Measurements from ENCODE around the gene MON1A. TPM values are rescaled to one million over a fixed set of nuclear protein-coding genes. Genes with fewer than 3 reads are reported as not detected.
A peak's percentile ranks its signal among the peaks of the same experiment; 100 is the strongest.
"Not testable (repeated sequence)": the region's sequence is repeated elsewhere in the genome, so short reads cannot be mapped to it uniquely, and the experiment has no call there.

Gene MON1A, protein sequence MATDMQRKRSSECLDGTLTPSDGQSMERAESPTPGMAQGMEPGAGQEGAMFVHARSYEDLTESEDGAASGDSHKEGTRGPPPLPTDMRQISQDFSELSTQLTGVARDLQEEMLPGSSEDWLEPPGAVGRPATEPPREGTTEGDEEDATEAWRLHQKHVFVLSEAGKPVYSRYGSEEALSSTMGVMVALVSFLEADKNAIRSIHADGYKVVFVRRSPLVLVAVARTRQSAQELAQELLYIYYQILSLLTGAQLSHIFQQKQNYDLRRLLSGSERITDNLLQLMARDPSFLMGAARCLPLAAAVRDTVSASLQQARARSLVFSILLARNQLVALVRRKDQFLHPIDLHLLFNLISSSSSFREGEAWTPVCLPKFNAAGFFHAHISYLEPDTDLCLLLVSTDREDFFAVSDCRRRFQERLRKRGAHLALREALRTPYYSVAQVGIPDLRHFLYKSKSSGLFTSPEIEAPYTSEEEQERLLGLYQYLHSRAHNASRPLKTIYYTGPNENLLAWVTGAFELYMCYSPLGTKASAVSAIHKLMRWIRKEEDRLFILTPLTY
- 10 to 100 TPM; 11.7 to 12.2 TPM for total RNA-seq

DNA sequence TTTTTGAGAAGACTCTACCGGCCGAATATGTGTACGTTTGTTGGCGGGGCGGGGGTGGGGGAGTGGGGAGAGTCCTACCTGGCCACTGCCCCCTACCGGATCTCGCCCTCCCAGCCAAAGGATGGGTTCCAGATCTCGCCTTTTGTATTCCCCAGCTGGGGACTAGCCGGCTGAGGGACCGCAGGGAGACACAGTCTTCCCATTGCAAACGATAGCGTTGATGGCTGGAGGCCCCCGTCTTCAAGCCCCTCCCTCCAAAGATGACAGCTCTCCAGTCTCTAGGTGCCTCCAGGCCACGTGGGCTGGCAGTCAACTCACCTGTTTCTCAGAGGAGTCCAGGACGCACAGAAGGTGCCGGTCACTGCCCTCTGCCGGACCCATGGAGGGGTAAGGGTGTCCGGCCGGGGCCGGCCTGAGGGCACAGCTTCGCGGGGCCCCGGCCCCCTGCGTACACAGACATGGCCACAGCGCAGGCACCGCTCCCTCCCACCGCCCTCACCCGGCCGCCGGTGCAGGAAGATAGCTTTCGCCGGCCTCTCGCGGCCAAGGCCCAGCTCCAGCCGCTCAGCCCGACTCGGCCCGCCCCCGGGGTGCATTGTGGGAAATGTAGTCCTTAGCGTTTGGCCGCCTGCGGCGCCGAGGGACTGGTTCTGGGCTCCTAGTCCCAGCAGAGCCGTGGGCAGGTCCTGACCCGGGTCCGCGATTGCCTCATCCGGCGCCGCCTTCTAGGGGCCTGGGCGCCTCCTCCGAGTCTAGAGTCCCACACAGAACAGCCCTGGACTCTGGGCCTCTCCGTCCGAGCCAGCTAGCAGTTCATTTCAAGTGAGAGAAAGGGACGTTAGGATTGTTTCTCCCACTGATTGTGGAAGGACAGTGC, at the start of gene MON1A:
TSS of gene MON1A (minus strand) at position 521 of the 877 bp plus-strand sequence. CDS start 16,465 bp downstream, outside the sequence.
- H3K27me3 Mint-ChIP-seq = no peaks in the 10 kb centered on the region
- H3K27ac Mint-ChIP-seq = peak within 1 kb of the TSS; percentile 92
- H3K36me3 Mint-ChIP-seq = no peaks in the 10 kb centered on the region
- H3K9me3 Mint-ChIP-seq = no peaks in the 10 kb centered on the region
- H3K4me3 Mint-ChIP-seq = peak within 1 kb of the TSS; percentile 89
- H3K4me1 Mint-ChIP-seq = peaks cover 31% of the 10 kb centered on the region
- DNase-seq = peak; percentile 92

DNA sequence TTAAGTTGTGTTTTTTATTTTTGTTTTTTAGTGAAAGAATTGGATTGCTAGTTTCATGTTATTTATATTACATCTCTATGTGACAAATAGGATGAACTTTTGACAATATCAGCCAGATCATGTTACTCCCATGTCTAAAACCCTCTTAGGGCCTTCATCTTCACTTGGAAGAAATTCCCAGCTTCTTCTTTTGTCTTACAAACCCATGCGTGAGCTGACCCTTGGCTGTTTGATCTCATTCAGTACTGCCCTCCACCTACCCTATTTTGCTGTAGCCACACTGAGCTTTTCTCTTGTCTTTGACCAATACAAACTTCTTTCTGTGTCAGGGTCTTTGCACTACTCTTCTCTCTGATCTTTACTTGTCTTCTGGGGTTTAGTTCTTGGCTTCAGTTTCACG, 47.3 kb upstream of the MON1A start:
- Mint-ChIP-seq H3K36me3 (peaks cover 16% of the 10 kb centered on the region), H3K9me3 (no peaks in the 10 kb centered on the region), H3K4me1 (peaks cover 2% of the 10 kb centered on the region), H3K27ac (no peak overlapping the region), H3K4me3 (no peak overlapping the region), H3K27me3 (no peaks in the 10 kb centered on the region)
- DNase-seq = no peak

DNA sequence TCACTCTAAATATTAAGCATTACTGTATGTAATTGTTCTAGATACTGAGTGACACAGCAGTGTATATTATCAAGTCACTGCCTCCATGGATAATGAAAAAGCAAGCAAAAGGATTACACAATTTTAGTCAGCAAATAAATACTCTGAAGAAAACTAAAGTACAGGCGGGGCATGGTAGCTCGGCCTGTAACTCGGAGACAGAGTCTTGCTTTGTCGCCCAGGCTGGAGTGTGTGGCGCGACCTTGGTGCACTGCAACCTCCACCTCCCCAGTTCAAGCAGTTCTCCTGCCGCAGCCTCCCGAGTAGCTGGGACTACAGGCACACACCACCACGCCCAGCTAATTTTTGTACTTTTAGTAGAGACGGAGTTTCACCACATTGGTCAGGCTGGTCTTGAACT, 43.0 kb upstream of the MON1A start:
- Mint-ChIP-seq H3K27ac (no peak overlapping the region), H3K36me3 (peaks cover 12% of the 10 kb centered on the region), H3K4me3 (no peak overlapping the region), H3K27me3 (no peaks in the 10 kb centered on the region), H3K9me3 (no peaks in the 10 kb centered on the region), H3K4me1 (peaks cover 6% of the 10 kb centered on the region)
- no peak for DNase-seq

DNA sequence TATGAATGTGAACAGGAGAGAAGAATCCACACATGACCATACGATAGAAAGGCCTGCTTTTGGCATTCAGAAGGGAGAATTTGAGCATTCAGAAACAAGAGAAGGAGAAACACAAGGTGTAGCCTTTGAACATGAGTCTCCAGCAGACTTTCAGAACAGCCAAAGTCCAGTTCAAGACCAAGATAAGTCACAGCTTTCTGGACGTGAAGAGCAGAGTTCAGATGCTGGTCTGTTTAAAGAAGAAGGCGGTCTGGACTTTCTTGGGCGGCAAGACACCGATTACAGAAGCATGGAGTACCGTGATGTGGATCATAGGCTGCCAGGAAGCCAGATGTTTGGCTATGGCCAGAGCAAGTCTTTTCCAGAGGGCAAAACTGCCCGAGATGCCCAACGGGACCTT, 38.7 kb upstream of the MON1A start:
- H3K4me3 Mint-ChIP-seq = no peak overlapping the region
- peaks cover 11% of the 10 kb centered on the region for H3K36me3 Mint-ChIP-seq
- no peaks in the 10 kb centered on the region for H3K27me3 Mint-ChIP-seq
- H3K4me1 Mint-ChIP-seq = peaks cover 6% of the 10 kb centered on the region
- no peak for DNase-seq
- no peak overlapping the region for H3K27ac Mint-ChIP-seq
- no peaks in the 10 kb centered on the region for H3K9me3 Mint-ChIP-seq

DNA sequence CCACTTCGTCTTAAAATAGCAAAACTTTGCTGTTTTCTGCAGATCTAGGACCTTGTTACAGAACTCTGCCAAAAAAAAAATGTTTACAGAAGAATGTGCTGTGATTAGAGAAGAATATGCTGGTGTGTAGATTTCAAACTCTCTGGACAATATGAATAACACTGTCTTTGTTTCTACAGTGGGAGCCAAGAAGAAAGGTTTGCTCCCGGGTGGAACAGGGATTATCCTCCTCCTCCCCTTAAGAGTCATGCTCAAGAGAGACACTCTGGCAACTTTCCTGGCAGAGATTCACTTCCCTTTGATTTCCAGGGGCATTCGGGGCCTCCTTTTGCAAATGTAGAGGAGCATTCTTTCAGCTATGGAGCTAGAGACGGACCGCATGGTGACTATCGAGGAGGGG, 37.7 kb upstream of the MON1A start:
- H3K4me1 Mint-ChIP-seq = peaks cover 6% of the 10 kb centered on the region
- H3K27me3 Mint-ChIP-seq = no peaks in the 10 kb centered on the region
- no peak overlapping the region for H3K4me3 Mint-ChIP-seq
- no peaks in the 10 kb centered on the region for H3K9me3 Mint-ChIP-seq
- peaks cover 7% of the 10 kb centered on the region for H3K36me3 Mint-ChIP-seq
- H3K27ac Mint-ChIP-seq = no peak overlapping the region
- DNase-seq = no peak

DNA sequence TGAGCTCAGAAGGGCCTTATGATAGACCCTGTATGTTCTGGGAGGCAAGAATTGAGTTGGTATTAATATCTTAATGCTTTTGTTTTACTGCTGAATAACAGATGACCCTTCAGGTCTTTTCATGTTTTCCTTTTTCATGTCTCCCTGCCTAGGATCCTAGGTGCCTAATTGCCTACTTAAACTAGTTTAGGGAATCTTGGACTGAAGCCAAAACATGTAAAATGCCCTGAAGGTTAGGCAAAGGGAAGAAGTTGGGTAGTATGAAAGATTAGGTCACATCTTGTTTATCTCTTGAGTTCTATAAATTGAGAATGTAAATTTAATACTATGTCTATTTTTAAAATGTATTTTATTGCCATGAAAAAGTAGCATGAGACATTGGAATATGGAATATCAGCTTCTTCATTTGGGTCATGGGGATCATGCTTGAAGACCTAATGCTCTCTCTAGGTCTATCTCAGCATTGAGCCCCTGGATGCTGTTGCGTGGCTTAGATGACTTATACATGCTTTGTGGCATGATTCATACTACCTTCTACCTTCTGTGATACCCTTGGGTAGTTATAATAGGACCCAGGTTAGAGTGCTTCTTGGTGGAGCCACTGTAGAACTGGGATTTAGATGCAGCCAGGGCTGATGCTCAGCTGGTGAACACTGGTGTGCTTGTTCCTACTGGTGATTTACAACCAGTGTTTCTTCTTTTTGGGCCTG, 36.8 kb upstream of the MON1A start:
- Mint-ChIP-seq H3K4me3 (no peak overlapping the region), H3K9me3 (no peaks in the 10 kb centered on the region), H3K36me3 (peaks cover 7% of the 10 kb centered on the region), H3K27me3 (no peaks in the 10 kb centered on the region), H3K4me1 (peaks cover 6% of the 10 kb centered on the region), H3K27ac (no peak overlapping the region)
- DNase-seq = no peak

DNA sequence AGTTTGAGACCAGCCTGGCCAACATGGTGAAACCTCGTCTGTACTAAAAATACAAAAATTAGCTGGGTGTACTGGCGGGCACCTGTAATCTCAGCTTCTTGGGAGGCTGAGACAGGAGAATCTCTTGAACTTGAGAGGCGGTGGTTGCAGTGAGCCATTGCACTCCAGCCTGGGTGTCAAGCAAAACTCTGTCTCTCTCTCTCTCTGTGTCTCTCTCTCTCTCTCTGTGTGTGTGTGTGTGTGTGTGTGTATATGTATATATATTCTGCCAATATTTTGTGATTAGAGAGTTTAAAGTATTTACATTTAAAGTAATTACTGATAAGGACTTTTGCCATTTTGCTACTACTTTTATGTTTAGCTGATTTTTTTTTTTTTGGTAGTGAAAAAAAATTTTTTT, 26.0 kb upstream of the MON1A start:
- Mint-ChIP-seq H3K36me3 (peaks cover 6% of the 10 kb centered on the region), H3K9me3 (no peaks in the 10 kb centered on the region)

DNA sequence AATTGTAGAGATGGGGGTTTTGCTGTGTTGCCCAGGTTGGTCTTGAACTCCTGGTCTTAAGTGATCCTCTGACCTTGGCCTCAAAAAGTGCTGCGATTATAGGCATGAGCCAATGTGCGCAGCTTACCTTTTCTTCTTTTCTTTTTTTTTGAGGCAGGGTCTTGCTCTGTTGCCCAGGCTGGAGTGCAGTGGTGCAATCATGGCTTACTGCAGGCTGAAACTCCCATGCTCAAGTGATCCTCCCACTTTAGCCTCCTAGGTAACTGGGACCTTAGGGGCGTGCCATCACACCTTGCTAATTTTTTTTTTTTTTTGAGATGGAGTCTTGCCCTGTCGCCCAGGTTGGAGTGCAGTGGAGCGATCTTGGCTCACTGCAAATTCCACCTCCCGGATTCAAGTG, 23.3 kb upstream of the MON1A start:
- Mint-ChIP-seq H3K9me3 (no peaks in the 10 kb centered on the region), H3K27me3 (no peaks in the 10 kb centered on the region), H3K4me3 (no peak overlapping the region), H3K4me1 (peaks cover 22% of the 10 kb centered on the region), H3K27ac (no peak overlapping the region), H3K36me3 (peaks cover 4% of the 10 kb centered on the region)
- DNase-seq = no peak

More for the DNA sequence above, 26.0 kb upstream of the MON1A start:
- DNase-seq = no peak
- H3K27ac Mint-ChIP-seq = no peak overlapping the region
- no peak overlapping the region for H3K4me3 Mint-ChIP-seq
- H3K27me3 Mint-ChIP-seq = no peaks in the 10 kb centered on the region
- H3K4me1 Mint-ChIP-seq = peaks cover 22% of the 10 kb centered on the region

DNA sequence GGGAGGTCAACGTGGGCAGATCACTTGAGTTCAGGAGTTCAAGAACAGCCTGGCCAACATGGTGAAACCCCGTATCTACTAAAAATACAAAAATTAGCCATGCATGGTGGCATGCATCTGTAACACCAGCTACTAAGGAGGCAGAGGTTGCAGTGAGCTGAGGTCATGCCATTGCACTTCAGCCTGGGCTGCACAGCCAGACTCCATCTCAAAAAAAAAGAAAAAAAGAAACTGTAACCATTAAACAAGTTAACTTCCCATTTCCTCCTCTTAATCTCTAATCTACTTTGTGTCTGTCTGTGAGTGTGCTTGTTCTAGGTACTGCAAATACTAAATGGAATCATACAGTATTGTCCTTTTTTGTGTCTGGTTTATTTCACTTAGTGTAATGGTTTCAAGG, 13.0 kb upstream of the MON1A start:
- Mint-ChIP-seq H3K9me3 (peaks cover 3% of the 10 kb centered on the region), H3K4me3 (no peak overlapping the region), H3K27me3 (no peaks in the 10 kb centered on the region), H3K4me1 (peaks cover 15% of the 10 kb centered on the region), H3K36me3 (peaks cover 35% of the 10 kb centered on the region), H3K27ac (no peak overlapping the region)
- no peak for DNase-seq

DNA sequence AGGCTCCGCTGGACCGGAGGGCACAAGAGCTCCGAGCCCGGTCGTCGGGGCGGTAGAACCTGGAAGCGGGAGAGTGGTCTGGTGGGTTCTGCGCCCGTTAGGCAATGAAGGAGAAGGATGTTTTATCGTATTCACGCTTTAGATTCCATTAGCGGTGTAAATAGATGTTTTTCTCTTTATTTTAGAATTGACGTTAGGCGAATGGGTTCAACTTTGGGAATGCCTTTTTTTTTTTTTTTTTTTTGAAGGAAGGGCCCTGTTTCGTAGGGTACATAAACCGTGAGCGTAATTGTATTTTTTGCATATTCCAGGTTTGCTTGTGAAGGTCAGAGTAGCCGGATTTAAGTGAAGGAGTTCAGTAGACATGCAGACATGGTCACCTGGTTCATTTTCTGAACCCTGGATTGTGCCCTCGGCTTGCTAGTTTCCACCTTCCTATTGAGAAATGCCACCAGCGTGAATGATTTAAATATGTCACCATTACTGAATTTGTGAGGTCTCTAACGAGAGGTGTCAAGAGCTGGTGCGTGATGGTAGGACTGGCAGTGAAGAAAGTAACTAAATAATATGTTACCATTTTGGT, 11.1 kb upstream of the MON1A start:
- peak overlapping the region; percentile 95 for H3K27ac Mint-ChIP-seq
- no peaks in the 10 kb centered on the region for H3K27me3 Mint-ChIP-seq
- peaks cover 26% of the 10 kb centered on the region for H3K36me3 Mint-ChIP-seq
- H3K9me3 Mint-ChIP-seq = peaks cover 3% of the 10 kb centered on the region
- peaks cover 8% of the 10 kb centered on the region for H3K4me1 Mint-ChIP-seq
- H3K4me3 Mint-ChIP-seq = peak overlapping the region; percentile 95
- DNase-seq = no peak

DNA sequence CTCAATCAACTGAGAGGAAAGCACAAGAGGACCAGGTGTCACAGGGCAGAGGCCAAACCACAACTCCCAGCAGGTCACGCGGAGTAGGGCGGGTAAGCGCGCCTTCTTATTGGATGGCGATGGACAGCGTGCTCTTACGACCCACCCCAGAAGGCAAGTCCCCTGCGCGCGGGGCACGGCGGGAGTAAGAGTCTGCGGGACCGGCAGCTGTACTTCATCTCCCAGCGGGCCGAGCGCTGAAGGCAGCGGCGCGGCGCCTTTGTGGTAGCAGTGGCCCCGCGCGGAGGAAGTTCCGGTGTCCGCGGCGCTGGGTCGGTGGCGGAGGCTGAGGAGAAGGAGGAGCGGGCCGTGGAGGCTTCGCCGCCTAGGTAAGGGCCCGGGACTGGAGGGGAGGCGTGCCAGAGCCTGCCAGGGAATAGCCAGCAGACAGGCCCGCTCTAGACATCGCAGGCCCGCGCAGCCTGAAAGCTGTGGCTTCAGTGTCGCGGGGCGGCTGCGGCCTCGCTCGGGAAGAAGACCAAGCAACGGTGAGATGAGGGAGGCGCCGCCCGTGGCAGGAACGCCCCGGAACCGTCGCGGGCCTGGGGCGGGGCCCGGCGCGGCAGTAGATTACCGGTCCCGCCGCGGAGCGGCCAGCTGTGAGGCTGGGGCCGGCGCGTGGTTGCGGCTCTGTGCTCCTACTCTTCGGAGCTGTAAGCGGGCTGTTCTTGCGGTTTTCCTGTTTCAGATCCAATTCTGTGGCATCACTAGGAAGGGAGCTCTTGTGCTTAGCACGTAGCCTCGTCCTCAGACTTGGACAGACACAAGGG, 10.5 kb upstream of the MON1A start, which contains the start of gene RBM6:
TSS of gene RBM6 (plus strand) at position 293 of the 809 bp plus-strand sequence. CDS start 22,492 bp downstream, outside the sequence.
- peak; percentile 96 for DNase-seq
- no peaks in the 10 kb centered on the region for H3K27me3 Mint-ChIP-seq
- peak within 1 kb of the TSS; percentile 95 for H3K4me3 Mint-ChIP-seq
- peaks cover 21% of the 10 kb centered on the region for H3K36me3 Mint-ChIP-seq
- peaks cover 8% of the 10 kb centered on the region for H3K4me1 Mint-ChIP-seq
- H3K9me3 Mint-ChIP-seq = peaks cover 3% of the 10 kb centered on the region
- peak within 1 kb of the TSS; percentile 95 for H3K27ac Mint-ChIP-seq

DNA sequence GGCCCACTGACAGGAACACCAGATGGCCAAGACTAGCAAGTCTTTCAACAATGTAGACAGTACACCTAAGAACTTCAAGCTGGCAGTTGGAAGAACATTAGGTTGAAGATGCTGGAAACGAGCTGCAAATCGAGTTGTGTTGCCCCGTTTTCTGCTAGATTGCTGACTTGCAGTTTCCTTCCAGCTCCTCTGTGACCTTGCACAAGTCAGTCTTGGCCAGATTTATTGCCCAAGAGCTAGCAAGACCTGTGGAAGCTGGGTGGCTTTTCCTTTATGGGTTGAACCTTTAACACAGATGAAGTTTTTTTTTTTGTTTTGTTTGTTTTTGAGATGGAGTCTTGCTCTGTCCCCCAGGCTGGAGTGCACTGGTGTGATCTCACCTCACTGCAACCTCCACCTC, 7.5 kb upstream of the MON1A start:
- no peaks in the 10 kb centered on the region for H3K27me3 Mint-ChIP-seq
- H3K4me1 Mint-ChIP-seq = peaks cover 7% of the 10 kb centered on the region
- H3K27ac Mint-ChIP-seq = no peak overlapping the region
- peaks cover 1% of the 10 kb centered on the region for H3K9me3 Mint-ChIP-seq
- peaks cover 6% of the 10 kb centered on the region for H3K36me3 Mint-ChIP-seq
- no peak for DNase-seq
- H3K4me3 Mint-ChIP-seq = no peak overlapping the region

DNA sequence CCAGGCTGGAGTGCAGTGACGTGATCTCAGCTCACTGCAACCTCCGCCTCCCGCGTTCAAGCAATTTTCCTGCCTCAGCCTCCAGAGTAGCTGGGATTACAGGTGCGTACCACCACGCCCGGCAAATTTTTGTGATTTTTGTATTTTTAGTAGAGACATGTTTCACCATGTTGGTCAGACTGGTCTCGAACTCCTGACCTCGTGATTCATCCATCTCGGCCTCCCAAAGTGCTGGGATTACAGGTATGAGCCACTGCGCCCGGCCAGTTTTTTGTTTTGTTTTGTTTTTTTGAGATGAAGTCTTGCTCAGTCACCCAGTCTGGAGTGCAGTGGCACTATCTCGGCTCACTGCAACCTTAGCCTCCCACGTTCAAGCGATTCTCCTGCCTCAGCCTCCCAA, 2.7 kb upstream of the MON1A start:
- H3K27me3 Mint-ChIP-seq, H3K9me3 Mint-ChIP-seq, H3K36me3 Mint-ChIP-seq, DNase-seq, H3K27ac Mint-ChIP-seq, H3K4me3 Mint-ChIP-seq: not testable (repeated sequence)
- peaks cover 27% of the 10 kb centered on the region for H3K4me1 Mint-ChIP-seq

DNA sequence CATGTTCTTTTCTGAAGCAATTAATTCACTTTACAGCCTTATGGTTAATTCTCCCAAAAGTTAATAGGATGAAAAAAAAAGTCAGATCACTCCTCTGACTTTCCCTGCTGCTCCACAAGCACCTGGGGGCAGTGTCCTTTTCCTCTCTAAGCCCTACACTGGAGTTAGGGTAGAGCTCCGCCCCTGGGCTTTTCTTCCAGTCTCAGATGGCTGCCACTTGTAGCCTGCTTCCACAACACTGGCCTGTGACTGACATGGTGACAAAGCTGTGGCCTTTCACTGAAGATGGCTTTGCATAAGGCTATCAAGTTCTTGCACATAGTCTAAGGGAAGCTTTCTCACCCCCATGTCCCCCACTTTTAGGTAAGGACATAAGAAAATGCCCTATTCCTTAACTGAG, 1.3 kb upstream of the MON1A start:
- Mint-ChIP-seq H3K27ac (no peak overlapping the region), H3K4me3 (no peak overlapping the region), H3K36me3 (no peaks in the 10 kb centered on the region), H3K9me3 (no peaks in the 10 kb centered on the region), H3K27me3 (no peaks in the 10 kb centered on the region), H3K4me1 (peaks cover 28% of the 10 kb centered on the region)
- DNase-seq = no peak
